Body of pancreas (tissue), 4 donors: ENCODE data around the gene MCCD1. TPM values are rescaled to one million over a fixed set of nuclear protein-coding genes. Genes with fewer than 3 reads are reported as not detected.

Experiments used
- ATAC-seq: fragments of 150-250 bp; one replicate; pipeline ENCODE4 v1.9.1; 2016
- DNase-seq, 4 donors: peaks; one replicate each; pipeline ENCODE4 v3.0.0-alpha.2; 2019
- H3K27ac ChIP-seq, 4 donors: fragments of 200-600 bp; sonication (generic); 1 replicate in 3 of 4; 2 replicates in 1 of 4; pipeline versions ENCODE4 v1.5.1 to v1.6.1; 2016 to 2019; ENCODE audit warnings: mild to moderate bottlenecking in 1 of 4, mixed read lengths in 1 of 4, moderate library complexity in 1 of 4
- H3K27me3 ChIP-seq, 2 donors: fragments of 200-600 bp; sonication (generic); one replicate each; pipeline ENCODE4 v1.6.0; 2016; ENCODE audit warnings: mild to moderate bottlenecking in 1 of 2
- H3K36me3 ChIP-seq, 2 donors: fragments of 200-600 bp; sonication (generic); replicated peaks in 1 of 2; 2 replicates each; pipeline ENCODE4 v1.5.1; 2016; ENCODE audit warnings: low read depth in 2 of 2; ENCODE audit not compliant: insufficient read depth in 1 of 2
- H3K4me1 ChIP-seq: fragments of 200-600 bp; sonication (generic); one replicate; pipeline ENCODE4 v1.6.0; 2016
- H3K4me3 ChIP-seq, 2 donors: fragments of 200-600 bp; sonication (generic); 1 replicate in 1 of 2; 2 replicates in 1 of 2; pipeline ENCODE4 v1.5.1; 2016 to 2019
- H3K9me3 ChIP-seq, 3 donors: fragments of 200-600 bp; sonication (generic); 1 replicate in 2 of 3; 2 replicates in 1 of 3; pipeline ENCODE4 v1.5.1; 2016
- CTCF ChIP-seq, 7 experiments: fragments of 450-650 bp in 4 of 7; fragments of 200-600 bp in 3 of 7; sonication (generic) in 3 of 7; IDR thresholded peaks; one replicate each; pipeline ENCODE4 v1.5.1; 2016 to 2019; ENCODE audit warnings: antibody characterized with exemption in 7 of 7
- POLR2A ChIP-seq, 3 donors: fragments of 450-650 bp; IDR thresholded peaks; one replicate each; pipeline ENCODE4 v1.6.1; 2016; ENCODE audit warnings: antibody characterized with exemption in 3 of 3, mild to moderate bottlenecking in 2 of 3
- WGBS, 2 donors: methylation state at CpG; one replicate each; pipeline ENCODE4 v1.1.5; 2017; 5-methylcytosine and 5-hydroxymethylcytosine counted together
- intact Hi-C: fragments of 100-400 bp; cut with DNase I; formaldehyde crosslinking; loops from one replicate; pipeline ENCODE4 v1.15.1; 2023
- total RNA-seq, 2 donors: library from RNA; depleted of rRNA; stranded (reverse); fragments of >200 nt; gene quantifications; one replicate each; pipeline ENCODE4 v1.1.0, GENCODE V29; 2016

MCCD1 gene
- total RNA-seq = not detected

GRCh38 chr6:31528821-31529328 is at the start of gene MCCD1:
Gene MCCD1, plus strand, starts transcription at chr6:31528962. Its CDS starts 53 bp downstream, at chr6:31529015.
- ATAC-seq (peak; percentile 39), DNase-seq (no peak)
- intact Hi-C loops = no loop called here
- Histone ChIP-seq H3K36me3 (peaks cover 12 to 19% of the 10 kb centered on the region in 2 donors), H3K9me3 (no peaks in the 10 kb centered on the region), H3K27me3 (no peaks in the 10 kb centered on the region), H3K4me1 (peaks cover 11% of the 10 kb centered on the region), H3K4me3 (no peak within 1 kb of the TSS), H3K27ac (peak within 1 kb of the TSS in 3 of 4 donors; percentile 31 to 43 (median 34))
- no peak for TF ChIP-seq POLR2A (IDR thresholded peaks at IDR 0.05)
- TF ChIP-seq CTCF (IDR thresholded peaks at IDR 0.05) = no peak
- 41 to 61% methylated on average over 7 of the region's 7 CpGs for WGBS, 2 donors

GRCh38 chr6:31479151-31479932 is 49.4 kb upstream of the MCCD1 start:
- WGBS, 2 donors = 83 to 93% methylated on average over 5 of the region's 5 CpGs
- no peak for DNase-seq
- Histone ChIP-seq H3K9me3 (no peaks in the 10 kb centered on the region), H3K27me3 (no peaks in the 10 kb centered on the region), H3K4me3 (no peak overlapping the region), H3K4me1 (no peaks in the 10 kb centered on the region), H3K27ac (no peak overlapping the region), H3K36me3 (no peaks in the 10 kb centered on the region)
- intact Hi-C loops = no loop called here
- no peak for ATAC-seq
- TF ChIP-seq CTCF (IDR thresholded peaks at IDR 0.05) (no peak), POLR2A (IDR thresholded peaks at IDR 0.05) (no peak)

- DNase-seq (peak; percentile 46 to 74 (median 60)), ATAC-seq (no peak)
- TF ChIP-seq CTCF (IDR thresholded peaks at IDR 0.05) (no peak), POLR2A (IDR thresholded peaks at IDR 0.05) (no peak)
- Histone ChIP-seq H3K27ac (no peak overlapping the region), H3K27me3 (no peaks in the 10 kb centered on the region), H3K9me3 (no peaks in the 10 kb centered on the region), H3K36me3 (no peaks in the 10 kb centered on the region), H3K4me3 (no peak overlapping the region), H3K4me1 (no peaks in the 10 kb centered on the region)
- intact Hi-C loops = no loop called here
- WGBS, 2 donors = 21 to 47% methylated on average over 2 to 3 of the region's 3 CpGs
Observed at GRCh38 chr6:31479933-31480535, 48.7 kb upstream of the MCCD1 start.

- Histone ChIP-seq H3K36me3 (no peaks in the 10 kb centered on the region), H3K4me3 (no peak overlapping the region), H3K27ac (no peak overlapping the region), H3K9me3 (no peaks in the 10 kb centered on the region), H3K4me1 (no peaks in the 10 kb centered on the region), H3K27me3 (no peaks in the 10 kb centered on the region)
- DNase-seq = no peak
- TF ChIP-seq POLR2A (IDR thresholded peaks at IDR 0.05) (no peak), CTCF (IDR thresholded peaks at IDR 0.05) (no peak)
- intact Hi-C loops = no loop called here
- no peak for ATAC-seq
- 68 to 77% methylated on average over 11 of the region's 11 CpGs for WGBS, 2 donors
Observed at GRCh38 chr6:31480574-31480973, 48.2 kb upstream of the MCCD1 start.
